GM18498 (cell line): Measurements from ENCODE around the gene SLC22A15.
"Not testable (repeated sequence)": the region's sequence is repeated elsewhere in the genome, so short reads cannot be mapped to it uniquely, and the experiment has no call there.

Experiments used
- ATAC-seq: cut with Tn5 transposase; IDR thresholded peaks from one replicate; pipeline ENCODE4 v1.9.1; 2021; ENCODE audit warnings: mild to moderate bottlenecking, moderate library complexity; ENCODE audit not compliant: unreplicated experiment

The SLC22A15 gene

DNA sequence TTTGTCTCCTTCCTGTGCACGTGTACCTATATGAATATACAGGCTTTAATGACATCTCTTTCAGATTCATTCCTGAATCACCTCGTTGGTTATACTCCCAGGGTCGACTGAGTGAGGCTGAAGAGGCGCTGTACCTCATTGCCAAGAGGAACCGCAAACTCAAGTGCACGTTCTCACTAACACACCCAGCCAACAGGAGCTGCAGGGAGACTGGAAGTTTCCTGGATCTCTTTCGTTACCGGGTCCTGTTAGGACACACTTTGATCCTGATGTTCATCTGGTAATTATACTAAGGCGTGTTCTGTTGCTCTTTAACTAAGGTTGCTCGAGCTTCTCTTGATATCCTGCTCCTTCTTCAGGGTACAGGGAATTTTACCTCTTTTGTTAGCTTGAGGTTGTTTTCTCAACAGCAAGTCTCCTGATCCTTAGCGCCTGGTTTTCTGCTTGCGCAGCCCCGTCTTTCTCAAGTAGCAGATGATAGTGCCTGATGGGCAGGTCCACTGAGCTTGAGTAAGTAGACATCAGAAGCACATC, 55.1 kb downstream of the SLC22A15 start:
- no peak for ATAC-seq

DNA sequence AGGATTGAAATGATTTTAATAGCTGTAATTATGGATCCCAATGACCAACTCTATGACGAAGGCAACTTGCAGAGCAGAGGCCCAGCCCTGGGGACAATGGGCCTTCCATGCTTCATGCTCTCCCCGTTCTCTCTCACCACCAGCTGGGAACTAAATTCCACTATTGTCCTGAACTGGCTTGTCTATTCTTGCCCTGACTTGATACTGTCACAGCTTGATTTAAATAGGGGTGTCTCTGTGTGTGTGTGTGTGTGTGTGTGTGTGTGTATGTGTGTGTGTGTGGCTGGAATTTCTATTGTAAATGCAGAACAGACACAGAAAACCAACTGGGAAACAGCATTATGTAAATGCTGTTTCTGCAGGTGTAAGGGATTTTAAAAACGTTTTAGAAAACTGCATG, 57.0 kb downstream of the SLC22A15 start:
- no peak for ATAC-seq

DNA sequence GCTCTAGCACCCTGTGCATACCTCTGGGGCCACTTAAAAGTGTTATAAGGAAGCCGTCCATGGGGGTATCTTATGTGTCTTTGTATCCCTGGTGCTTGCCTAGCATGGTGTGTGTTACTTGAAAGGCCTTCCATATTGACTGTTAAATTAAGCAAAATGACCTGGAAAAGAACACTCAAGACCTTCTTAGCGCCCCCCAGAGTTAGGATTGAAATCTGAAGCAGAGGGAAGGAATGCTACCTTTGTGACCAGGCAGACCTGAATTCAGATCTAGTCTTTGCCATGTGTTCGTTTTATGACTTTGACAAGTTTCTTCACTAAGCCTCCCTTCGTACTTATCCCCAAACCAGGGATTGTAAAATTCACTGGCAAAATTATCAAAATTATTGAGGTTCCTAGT, 59.9 kb downstream of the SLC22A15 start:
- no peak for ATAC-seq

DNA sequence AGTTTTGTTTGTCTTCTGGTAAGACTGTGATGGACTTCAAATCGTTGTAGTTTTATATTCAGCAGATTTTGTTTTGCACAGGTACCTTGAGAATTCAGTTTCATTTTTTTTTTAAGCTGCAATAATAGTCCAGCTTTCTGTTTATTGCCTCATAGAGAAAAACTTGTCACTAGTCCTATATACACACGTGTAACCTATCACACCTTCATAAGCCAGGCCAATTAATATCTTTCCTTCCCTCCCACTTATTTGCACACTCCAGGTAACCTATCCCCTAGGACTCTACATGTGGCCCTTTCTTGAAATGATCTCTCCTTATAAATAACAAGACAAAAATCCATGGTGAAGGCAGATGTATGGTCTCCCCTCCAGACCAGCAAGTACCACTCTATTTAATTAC, 62.4 kb downstream of the SLC22A15 start:
- ATAC-seq = no peak

DNA sequence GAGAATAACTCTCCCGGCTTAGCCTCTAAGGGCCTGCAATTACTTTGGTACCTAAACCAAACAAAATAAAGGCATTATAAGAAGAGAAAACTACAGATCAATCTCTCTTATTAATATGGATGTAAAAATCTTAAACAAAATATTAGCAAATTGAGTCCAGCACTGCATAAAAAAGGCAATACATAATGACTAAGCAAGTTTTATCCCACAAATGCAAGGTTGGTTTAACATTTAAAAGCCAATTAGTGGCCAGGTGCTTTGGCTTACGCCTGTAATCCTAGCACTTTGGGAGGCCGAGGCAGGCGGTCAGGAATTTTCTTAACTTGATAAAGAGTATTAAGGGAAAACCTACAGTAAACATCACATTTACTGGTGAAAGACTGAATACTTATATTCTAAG, 67.8 kb downstream of the SLC22A15 start:
- ATAC-seq = no peak

DNA sequence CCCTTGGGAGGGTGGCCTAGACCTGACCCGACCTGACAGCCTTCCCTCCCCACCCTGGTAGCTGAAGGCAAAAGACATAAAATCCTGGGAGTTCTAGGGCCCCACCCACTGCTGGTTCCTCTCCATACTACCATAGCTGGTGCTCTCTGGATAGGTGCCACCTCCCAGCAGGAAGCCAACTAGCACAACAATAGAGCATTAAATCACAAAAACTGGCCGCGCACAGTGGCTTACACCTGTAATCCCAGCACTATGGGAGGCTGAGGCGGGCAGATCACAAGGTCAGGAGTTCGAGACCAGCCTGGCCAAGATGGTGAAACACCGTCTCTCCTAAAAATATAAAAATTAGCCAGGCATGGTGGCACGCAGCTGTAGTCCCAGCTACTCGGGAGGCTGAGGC, 70.6 kb downstream of the SLC22A15 start:
- ATAC-seq = not testable (repeated sequence)

DNA sequence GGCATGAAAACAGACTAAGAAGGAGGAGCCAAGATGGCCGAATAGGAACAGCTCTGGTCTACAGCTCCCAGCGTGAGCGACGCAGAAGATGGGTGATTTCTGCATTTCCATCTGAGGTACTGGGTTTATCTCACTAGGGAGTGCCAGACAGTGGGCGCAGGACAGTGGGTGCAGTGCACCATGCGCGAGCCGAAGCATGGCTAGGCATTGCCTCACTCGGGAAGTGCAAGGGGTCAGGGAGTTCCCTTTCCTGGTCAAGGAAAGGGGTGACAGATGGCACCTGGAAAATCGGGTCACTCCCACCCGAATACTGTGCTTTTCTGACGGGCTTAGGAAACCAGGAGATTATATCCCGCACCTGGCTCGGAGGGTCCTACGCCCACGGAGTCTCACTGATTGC, 75.6 kb downstream of the SLC22A15 start:
- ATAC-seq = not testable (repeated sequence)

DNA sequence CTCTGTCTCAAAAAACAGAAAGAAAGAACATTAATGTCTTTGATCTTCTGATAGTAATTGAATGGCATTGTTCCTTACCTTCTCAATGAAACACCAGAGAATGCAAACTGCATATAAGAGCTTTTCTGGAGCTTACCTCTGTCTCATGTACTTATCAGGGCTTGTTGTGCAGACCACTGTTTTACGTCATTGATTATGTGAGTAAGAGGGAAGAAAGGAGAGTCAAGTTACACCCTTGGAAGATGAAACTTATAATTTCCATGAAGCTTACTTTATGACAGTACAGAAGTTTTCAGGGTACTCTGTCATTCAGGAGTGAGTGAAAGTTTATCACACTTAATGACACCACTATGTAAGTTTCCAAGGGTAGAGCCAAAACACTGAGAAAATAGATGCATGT, 85.9 kb downstream of the SLC22A15 start:
- ATAC-seq = no peak

DNA sequence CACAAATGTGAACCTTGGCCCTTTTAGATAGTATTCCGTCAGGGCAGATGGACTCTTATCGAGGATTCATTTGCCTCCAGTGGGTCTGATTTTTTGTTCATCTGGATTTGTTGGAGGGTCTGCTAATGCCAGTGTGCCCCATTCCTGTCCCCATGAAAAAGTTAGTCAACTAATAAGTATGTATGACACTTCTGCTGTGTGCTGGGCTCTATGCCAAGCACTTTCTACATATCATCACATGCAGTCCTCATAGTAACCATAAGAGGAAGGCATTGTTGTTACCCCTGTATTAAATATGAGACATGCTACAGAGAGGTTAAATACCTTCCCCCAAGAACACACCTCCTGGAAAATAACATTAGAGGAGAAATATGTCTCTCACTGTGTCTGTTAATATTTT, 88.3 kb downstream of the SLC22A15 start:
- ATAC-seq = no peak

DNA sequence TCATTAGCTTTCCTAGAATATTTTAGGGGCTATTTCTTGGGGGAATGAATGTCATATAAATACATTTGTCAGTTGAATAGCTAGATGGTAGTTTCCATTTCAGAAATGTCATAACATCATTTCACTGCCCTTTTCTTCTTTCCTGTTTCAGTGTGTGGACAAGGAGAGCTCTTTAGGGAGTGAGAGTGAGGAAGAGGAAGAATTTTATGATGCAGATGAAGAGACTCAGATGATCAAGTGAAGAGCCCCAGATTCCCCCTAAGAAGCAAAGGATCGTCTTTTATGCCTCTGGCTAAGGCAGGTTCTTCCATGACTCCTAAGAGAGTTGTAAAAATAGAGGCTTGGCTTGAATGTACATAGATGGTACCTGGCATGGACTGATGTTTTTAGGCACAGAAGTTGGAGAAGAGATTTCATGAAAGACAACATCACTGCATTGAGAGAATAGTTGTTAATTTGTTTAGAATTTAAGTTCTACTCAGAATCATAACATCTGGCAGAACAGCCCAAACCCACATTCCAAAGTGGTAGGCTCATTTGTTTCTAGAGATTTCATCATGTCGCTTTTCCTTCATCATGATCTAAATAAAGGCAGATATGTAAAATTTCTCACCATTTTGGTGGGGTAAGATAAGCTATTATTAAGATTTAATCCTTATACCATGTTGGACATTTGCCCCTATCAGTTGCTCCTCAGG, 90.7 kb downstream of the SLC22A15 start:
- ATAC-seq = no peak

DNA sequence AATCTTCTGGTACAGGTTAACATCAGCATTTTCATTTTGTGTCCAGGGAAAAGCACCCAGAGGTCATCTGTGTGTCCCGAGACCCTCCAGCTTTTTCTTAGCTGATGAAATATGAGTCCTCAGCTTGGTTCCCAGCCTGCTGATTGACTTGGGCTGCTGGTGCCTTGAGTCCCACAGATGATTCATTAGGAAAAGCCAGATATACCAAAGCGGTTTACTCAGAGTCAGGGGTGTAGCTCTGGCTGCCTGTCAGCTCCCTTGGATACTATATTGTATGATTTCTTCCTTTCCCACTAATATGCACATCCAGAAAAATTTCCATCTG, 91.2 kb downstream of the SLC22A15 start:
- ATAC-seq = no peak

DNA sequence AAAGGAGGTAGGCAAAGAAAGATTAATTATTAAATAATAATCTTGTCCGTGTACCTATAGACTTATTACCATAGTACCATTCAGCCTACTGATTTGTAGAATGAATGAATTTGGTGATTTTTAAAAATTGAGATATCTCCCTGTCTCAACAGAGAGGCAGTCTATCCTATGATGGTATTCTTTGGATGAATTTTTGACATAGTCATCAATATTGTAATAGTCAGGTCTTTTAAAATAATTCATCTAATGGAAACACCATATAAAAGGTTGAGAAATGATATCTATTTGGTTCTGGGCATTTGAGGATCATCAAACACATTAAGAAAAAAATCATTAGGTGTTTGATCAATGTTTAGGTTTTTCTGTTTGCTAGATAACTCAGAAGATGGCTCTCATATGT, 99.3 kb downstream of the SLC22A15 start:
- no peak for ATAC-seq

DNA sequence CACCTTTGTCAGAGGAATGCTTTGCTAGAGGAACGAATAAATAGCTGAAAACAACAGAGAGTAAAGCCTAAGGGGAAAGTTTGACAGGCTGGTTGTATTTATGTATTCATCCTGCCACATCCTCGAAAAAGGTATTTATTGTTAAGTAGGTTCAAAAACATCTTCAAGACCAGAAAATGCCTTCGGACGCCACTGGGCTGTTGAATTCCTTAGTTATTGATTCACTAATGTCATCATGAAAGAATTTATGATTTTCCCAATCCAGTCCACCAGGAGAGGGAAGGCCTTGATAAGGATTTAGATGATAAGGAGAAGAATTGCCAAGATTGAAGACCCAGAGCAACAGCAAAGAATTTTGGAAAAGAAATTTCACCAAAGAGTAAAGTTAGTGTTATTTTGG, 99.7 kb downstream of the SLC22A15 start:
- ATAC-seq = no peak

DNA sequence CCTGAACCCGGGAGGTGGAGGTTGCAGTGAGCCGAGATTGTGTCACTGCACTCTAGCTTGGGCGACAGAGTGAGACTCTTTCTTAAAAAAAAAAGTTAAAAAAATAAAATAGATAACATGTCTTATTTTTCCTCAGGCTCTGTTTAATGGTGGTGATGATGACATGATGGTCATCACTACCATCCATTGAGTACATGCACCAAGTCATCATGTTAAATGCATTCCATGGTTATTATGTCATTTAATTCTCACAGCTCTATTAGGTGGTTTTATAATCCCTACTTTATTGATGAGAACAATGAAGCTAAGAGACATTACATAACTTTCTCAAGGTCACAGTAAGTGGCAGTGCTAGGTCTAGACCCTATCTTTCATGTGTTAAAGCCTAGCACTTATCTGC, 100.5 kb downstream of the SLC22A15 start:
- no peak for ATAC-seq

DNA sequence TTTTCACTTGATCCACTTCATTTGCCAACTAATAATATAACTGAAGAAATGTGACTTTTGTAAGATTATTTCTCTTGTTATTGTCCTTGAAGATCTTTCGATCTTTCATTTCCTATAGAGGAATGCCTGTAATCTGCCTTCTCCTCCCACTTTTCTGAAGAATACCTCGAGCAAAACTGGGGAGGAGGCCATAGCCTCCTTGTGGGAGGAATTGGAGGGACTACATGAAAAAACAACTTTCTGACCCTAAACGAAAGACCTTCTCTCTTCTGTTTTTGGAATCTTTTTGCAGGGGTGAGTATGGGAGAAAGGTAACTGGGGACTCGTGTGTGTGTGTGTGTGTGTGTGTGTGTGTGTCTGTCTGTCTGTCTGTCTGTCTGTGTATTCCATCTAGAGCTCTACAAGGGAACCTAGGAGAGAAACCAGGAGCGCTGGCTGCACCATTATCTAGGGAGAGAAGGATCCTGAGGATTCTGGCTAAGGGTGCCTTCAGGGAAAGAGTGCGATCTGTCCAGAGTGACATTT, 102.4 kb downstream of the SLC22A15 start:
- ATAC-seq = no peak

DNA sequence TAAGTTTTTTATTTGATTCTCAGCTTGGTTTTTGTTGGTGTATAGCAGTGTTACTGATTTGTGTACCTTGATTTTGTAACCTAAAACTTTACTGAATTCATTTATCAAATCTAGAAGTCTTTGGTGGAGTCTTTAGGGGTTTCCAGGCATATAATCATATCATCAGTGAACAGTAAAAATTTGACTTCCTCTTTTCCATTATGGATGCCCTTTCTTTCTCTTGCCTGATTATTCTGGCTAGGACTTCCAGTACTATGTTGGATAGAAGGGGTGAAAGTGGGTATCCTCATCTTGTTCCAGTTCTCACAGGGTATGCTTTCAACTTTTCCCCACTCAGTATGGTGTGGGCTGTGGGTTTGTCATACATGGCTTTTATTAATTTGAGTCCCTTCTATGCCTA, 111.3 kb downstream of the SLC22A15 start:
- ATAC-seq = no peak

DNA sequence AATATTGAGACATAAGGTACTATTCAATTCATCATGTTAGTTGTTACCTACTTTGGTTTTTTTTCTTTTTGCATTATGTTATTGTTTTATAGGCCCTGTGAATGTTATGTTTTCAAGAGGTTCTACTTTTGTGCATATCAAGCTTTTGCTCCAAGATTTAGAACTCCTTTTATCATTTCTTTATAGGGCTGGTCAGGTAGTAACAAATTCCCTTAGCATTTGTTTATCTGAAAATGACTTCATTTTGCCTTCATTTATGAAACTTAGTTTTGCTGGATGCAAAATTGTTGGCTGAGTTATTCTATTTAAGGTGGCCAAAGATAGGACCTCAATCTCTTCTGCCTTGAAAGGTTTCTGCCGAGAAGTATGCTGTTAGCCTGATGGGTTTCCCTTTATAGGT, 113.6 kb downstream of the SLC22A15 start:
- no peak for ATAC-seq

DNA sequence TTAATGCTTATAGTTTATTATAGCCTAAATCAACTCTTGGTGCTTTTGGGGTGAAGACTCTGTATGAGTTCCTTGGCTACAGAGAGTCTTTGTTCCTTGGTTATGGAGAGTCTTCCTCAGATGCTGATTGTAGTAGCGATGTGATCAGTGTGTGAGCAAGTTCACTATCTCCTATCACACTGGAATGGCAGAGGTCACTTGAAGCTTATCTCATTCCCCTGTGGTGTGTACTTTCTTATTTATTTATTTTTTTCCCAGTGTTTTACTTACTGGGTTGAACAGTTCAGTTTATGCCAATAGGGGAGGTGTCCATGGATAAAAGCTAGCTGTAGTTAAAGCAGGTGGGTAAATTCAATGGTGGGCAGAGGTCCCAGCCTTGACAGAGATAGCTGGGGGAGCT, 114.8 kb downstream of the SLC22A15 start:
- no peak for ATAC-seq

DNA sequence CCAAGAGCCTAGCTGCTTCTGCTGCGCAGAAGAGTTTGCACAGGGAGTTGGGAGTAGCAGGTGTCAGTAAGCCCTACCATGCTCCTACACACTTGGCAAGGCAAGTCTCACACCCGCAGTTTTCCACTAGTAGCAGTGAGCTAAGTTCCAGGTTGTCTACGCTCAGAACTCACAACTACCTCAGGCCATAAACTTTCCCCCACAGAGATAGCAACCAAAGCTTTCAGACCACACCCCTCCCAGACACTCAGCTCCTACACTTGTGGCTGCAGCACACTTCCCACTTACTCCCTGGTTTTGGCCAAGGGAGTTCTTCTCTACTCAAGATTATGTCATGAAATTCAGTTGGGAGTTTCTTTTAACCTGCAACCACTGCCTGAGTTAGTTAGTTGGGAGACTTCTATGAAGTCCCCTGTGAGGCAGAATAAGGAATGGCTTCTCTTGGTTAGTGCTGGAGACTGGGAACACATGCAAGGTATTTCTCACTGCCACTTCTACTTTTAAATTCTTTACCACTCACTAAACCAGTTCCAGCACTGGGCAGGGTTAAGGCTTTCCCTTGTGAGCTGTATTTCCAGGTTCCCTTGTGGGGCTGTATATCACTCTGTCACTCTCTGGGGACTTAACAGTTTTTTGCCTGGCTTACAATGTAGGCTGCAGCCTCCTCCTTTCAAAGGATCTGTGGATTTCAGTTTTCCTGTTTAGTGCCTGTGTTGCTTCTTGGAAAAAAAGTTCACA, 116.6 kb downstream of the SLC22A15 start:
- ATAC-seq = no peak

DNA sequence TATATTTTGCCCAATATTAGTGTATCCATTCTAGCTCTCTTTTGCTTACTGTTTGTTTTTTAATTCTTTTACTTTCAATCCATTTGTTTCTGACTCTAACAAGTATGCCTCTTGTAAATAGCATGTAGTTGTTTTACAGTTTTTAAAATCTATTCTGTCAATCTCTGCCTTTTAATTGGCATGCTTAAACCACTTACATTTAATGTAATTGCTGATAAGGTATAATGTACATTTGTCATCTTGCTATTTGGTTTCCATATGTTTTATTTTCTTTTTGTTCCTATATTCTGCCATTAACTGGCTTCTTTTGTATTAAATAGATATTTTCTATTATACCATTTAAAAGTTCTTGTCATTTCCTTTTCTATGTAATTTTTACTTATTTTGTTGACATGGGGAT, 118.7 kb downstream of the SLC22A15 start:
- no peak for ATAC-seq

DNA sequence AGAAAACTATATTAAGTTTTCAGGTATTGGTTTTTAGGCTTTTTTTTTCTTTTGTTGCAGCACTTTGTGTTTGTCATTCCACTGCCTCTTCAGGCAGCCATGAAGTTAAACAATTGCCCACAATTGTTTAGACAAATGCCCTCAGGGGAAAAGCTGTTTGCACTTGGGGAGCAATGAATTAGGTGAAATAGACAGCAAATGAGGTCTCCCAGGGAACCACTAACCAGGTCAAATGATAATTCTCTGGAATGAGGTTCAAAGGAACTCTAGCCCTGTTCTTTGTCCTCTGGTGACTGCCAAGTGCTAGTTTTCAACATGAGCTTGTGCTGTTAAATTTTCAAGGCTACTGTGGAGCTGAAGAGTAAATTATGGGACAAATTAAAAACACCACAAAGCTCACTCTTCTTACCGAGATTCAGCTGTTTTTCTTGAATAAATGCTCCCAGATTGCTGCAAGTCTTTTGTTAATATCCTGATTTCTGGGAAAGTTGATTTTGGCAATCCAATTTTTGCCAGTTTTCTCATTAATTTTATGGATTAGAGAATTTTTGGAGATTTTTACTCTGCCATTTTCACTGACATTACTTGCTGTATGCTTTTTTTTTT, 119.8 kb downstream of the SLC22A15 start:
- ATAC-seq = no peak

DNA sequence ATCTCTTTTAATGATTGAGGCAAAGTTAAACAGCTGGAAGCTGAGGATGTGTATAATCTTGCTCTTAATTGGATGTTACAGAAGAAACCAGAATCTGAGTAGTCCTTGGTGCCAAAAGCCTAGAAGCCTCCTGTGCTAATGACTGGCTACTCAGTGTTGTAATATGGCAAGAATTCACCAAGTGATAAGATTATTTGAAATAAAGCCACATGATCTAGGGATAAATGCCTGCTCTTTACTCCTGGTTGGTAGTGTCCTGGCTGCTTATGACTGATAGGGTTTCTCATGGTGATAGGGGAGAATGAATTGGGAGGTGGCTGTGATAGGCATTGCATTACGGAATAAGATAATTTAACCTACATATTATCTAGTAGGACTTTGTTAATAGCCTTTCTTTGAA, 121.3 kb downstream of the SLC22A15 start:
- no peak for ATAC-seq
